ENCODE measurements around the gene TCEAL4. TPM values are rescaled to one million over a fixed set of nuclear protein-coding genes. Genes with fewer than 3 reads are reported as not detected.

The TCEAL4 gene
- total RNA-seq = 13.5 and 21.4 TPM in 2 replicates

GRCh38 chrX:103585411-103586313, at the start of gene TCEAL4:
Gene TCEAL4, plus strand, starts transcription at chrX:103585515. Its CDS starts 1,161 bp downstream, at chrX:103586676.

DNA sequence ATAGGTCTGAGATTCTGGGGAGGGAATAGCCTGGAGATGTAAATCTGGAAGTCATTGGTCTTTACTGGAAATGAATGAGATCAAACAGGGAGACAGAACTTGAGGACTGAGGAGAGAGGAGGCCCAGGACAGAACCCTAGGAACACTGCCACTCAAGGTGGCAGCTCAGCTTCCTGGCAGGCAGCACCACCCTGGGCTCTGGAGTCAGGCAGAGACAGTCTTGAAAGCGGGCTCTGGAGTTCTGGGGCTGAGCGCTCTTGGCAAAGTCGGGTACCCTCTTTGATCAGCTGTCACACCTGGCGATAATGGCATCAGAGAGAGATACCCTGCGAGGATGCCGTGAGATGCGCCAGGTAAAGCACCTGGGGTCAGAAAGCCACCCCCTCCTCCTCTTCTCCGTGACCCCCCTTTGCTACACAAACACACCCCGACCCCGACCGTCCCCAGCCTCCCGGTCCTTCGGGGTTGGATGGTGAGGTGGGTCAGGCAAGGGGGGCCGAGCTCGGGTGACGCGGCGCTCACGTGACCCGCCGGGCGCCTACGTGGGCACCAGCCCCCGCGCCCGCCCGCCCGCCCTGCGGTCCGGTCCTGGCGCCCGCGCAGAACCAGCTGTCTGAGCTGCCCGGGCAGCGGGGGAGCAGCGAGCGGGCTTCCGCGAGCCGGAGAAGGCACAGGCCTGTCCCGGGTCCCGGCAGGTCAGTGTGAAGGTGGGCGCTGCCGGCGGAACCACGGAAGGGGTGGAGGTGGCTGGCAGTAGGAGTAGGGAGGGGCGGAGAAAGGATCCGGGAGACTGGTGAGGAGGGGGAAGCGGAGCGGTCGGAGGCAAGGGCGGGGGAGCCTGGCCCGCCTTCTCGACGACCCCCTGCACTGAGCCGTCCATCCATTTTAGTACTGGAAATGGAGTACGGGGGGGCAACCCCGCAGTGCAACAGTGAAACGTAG, 22.3 kb downstream of the TCEAL4 start, which contains the start of gene TCEAL3:
Gene TCEAL3 (plus strand): TSS at position 600 of the 942 bp plus-strand sequence. CDS start 1,102 bp downstream, outside the sequence.

DNA sequence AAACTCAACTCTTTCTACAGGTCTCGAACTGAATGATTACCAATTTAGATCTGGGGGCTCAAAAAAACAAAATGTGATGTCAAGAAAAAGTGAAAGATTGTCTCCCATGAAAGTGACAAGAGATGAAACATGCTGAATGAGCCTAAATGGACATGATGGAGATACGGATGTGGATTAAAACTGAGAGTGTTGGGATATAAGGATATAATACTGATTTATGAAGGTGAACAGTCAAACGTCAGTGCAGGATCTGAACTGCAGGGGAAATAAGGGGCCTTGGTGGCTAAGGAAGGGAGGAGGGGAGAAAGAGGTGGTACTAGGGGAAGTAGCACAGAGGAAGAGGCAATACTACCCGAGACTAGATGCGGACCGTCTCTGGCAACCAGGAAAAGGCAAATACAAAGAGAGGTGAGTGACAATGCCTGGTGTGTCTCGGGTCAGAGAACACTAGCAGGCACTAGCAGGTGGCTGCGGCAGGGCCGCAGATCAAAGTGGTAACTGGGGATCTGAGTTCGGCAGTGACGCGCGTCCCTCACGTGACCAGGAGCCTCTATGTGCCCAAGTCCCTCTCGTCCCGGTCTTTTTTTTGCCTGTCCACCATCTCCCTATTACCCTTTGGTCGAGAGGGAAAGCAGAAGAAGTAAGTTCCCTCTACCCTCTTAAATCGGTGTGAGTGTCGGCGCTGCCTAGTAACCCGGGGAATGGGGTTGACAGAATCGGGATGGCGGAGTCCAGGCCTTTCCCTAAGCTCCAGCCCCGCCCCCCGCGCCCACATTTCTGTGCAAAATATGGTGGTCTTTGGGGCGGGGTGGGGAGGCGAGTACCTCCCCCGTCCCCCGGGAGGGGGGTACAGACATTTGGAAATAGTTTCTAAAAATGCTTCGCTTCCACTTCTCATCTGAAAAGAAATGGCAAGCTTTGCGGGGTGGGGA, 43.3 kb downstream of the TCEAL4 start, which contains the start of gene TCEAL1:
Gene TCEAL1 (plus strand): TSS at position 590 of the 932 bp plus-strand sequence. CDS start 942 bp downstream, outside the sequence.

Other genes with a start within 250 kb of the TCEAL4 start
- gene TCEAL9, start 229.0 kb upstream of the TCEAL4 start, total RNA-seq = 14.7 and 20.2 TPM in 2 replicates
- 138 and 149 TPM in 2 replicates for gene BEX3, start 209.0 kb upstream of the TCEAL4 start, total RNA-seq
- under 0.01 and 0.25 TPM in 2 replicates for gene RAB40A, start 66.0 kb upstream of the TCEAL4 start, total RNA-seq
- 5.1 and 6.4 TPM in 2 replicates for gene TCEAL3, start 22.4 kb downstream of the TCEAL4 start, total RNA-seq
- 8.5 and 11.8 TPM in 2 replicates for gene TCEAL1, start 43.5 kb downstream of the TCEAL4 start, total RNA-seq
- gene MORF4L2, start 101.2 kb downstream of the TCEAL4 start, total RNA-seq = 170 and 229 TPM in 2 replicates
- 0.25 TPM in 1 of 2 replicates, not detected in the other for gene TMEM31, start 125.4 kb downstream of the TCEAL4 start, total RNA-seq
- gene PLP1, start 191.3 kb downstream of the TCEAL4 start, total RNA-seq = not detected in 2 replicates
- 0.16 and 0.51 TPM in 2 replicates for gene RAB9B, start 246.7 kb downstream of the TCEAL4 start, total RNA-seq

Data from mesangial cell (primary cell).